Spleen (tissue), 7 donors: ENCODE results near the gene GJD3.

Experiments used
- CTCF ChIP-seq, 11 experiments: fragments of 200-600 bp in 7 of 11; fragments of 450-650 bp in 4 of 11; sonication (generic) in 4 of 11; IDR thresholded peaks in 8 of 11; conservative IDR thresholded peaks in 3 of 11; 1 replicate in 7 of 11; 2 replicates in 4 of 11; pipeline versions ENCODE4 v1.4.0 to v1.8.0; 2016 to 2021; ENCODE audit warnings: antibody characterized with exemption in 11 of 11, inconsistent platforms in 4 of 11, mild to moderate bottlenecking in 1 of 11
- POLR2A ChIP-seq, 3 donors: fragments of 450-650 bp; IDR thresholded peaks; one replicate each; pipeline ENCODE4 v1.5.1; 2017; ENCODE audit warnings: antibody characterized with exemption in 3 of 3, mild to moderate bottlenecking in 1 of 3
- POLR2AphosphoS5 ChIP-seq, 3 donors: sonication (generic); formaldehyde crosslinking; IDR thresholded peaks; one replicate each; pipeline ENCODE4 v1.5.1; 2017; ENCODE audit warnings: antibody characterized with exemption in 3 of 3
- donor health status: DM: no; HTN: no; CAD: no; lungs with moderate emphysema.
- donor health status: DM: no; HTN: no; CAD: no.
- donor health status: DM: no; HTN: no; CAD: no.

DNA sequence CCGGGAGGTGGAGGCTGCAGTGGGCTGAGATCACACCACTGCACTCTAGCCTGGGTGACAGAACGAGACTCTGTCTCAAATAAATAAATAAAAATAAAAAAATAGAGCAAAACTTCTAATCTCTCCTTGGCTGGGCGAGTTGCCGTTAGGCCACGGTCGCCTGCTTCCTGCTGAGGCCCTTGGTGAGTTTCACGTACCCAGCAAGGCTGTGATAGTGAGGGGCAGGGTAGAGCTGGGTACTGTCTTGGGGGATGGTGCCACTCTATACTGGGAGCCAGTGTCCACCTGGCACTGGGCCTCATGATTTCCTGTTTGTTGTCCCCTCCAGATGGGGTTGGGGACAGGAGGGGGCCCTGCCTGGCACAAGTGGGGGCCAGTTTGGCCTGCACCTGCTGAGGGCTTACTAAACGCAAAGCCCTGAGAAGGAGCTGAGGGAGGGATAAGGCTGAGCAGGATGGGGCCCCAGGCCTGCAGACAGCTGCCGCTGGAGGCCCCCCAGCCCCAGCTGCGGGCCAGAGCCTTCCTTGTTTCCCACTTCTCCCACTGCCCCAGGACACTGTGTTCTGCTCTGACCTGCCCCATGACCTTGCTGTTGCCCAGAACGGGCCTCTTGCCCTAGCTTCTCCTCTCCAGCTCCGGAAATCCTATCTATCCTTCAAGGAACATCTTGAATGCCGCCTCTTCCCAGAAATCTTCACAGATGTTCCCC lies 25.4 kb downstream of the GJD3 start:
- TF ChIP-seq POLR2AphosphoS5 (IDR thresholded peaks at IDR 0.05) (peak in 2 of 3 donors; percentile 56 to 78), POLR2A (IDR thresholded peaks at IDR 0.05) (no peak), CTCF (IDR thresholded peaks at IDR 0.05 in 8 of 11, conservative IDR thresholded peaks at IDR 0.05 in 3 of 11) (no peak)
